Activated naive CD4-positive, alpha-beta T cell treated with anti-CD3 and anti-CD28 coated beads, Interleukin-2, amount 50 U/mL, for 24 hours (primary cell): Measurements from ENCODE around the gene DDT.
"Not testable (repeated sequence)": the region's sequence is repeated elsewhere in the genome, so short reads cannot be mapped to it uniquely, and the experiment has no call there.

Experiments
- H3K27ac Mint-ChIP-seq: one replicate; pipeline ENCODE4 v1.8.0; 2021; ENCODE audit warnings: mild to moderate bottlenecking, mixed read lengths
- H3K27me3 Mint-ChIP-seq: one replicate; pipeline ENCODE4 v1.8.0; 2021; ENCODE audit warnings: mixed read lengths
- H3K36me3 Mint-ChIP-seq: one replicate; pipeline ENCODE4 v1.8.0; 2021; ENCODE audit warnings: mixed read lengths
- H3K4me1 Mint-ChIP-seq: one replicate; pipeline ENCODE4 v1.8.0; 2021; ENCODE audit warnings: mixed read lengths
- H3K4me3 Mint-ChIP-seq: one replicate; pipeline ENCODE4 v1.8.0; 2021; ENCODE audit warnings: mild to moderate bottlenecking, mixed read lengths
- H3K9me3 Mint-ChIP-seq: one replicate; pipeline ENCODE4 v1.8.0; 2021; ENCODE audit warnings: mixed read lengths

Gene DDT

DNA sequence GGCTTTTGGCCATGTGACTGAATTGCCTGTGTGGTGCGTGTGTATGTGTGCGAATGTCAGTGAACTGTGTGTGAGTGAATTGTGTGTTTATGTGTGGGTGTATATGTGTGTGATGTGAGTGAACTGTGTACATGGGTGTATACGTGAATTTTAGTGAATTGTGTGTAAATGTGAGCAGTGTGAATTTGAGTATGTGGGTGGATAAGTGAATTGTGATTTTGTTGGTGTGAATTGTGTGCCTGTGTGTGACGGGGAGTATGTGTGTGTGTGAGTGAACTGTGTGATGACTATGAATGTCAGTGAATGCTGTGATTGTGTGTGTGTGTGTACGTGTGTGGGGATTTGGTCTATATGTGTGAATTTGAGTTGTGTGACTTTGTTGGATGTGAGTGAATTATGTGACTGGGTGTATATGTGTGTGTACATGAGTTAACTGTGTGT is 4.0 kb downstream of the DDT start:
- H3K27me3 Mint-ChIP-seq, result no peaks in the 10 kb centered on the region
- peak overlapping the region; percentile 15 for H3K4me3 Mint-ChIP-seq
- peaks cover 4% of the 10 kb centered on the region for H3K36me3 Mint-ChIP-seq
- H3K27ac Mint-ChIP-seq, result peak overlapping the region; percentile 14
- peaks cover 23% of the 10 kb centered on the region for H3K4me1 Mint-ChIP-seq
- no peaks in the 10 kb centered on the region for H3K9me3 Mint-ChIP-seq

DNA sequence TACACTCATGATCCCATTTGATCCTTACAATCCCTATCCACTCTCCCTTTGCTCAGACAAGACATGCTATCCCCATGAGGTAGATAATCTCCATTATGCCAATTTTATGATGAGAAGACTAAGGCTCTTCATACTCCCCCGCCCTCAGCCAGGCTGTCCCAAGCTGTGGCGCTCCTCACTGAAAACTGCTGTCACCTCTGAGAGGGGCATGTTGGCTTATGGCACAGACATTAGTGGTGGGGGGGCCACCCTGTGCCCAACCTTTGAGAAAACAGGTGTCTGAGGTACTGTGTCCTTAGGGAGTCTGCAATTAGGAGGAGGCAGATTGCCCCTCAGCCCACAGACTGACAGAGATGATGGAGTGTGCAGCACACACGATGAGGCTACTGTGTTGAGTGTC is 5.2 kb downstream of the DDT start:
- Mint-ChIP-seq H3K36me3 (peaks cover 4% of the 10 kb centered on the region), H3K4me3 (peak overlapping the region; percentile 41), H3K27ac (peak overlapping the region; percentile 63), H3K9me3 (no peaks in the 10 kb centered on the region), H3K4me1 (peaks cover 23% of the 10 kb centered on the region), H3K27me3 (no peaks in the 10 kb centered on the region)

GRCh38 chr22:23966568-23966967 is 7.7 kb downstream of the DDT start, which contains the start of gene DDTL:
Gene DDTL (plus strand): TSS chr22:23966888. CDS start chr22:23966915, 27 bp downstream.
- H3K27ac Mint-ChIP-seq, H3K9me3 Mint-ChIP-seq, H3K4me3 Mint-ChIP-seq, H3K27me3 Mint-ChIP-seq, H3K36me3 Mint-ChIP-seq: not testable (repeated sequence)
- H3K4me1 Mint-ChIP-seq, result peaks cover 19% of the 10 kb centered on the region

GRCh38 chr22:23966094-23966493 is 8.1 kb downstream of the DDT start:
- H3K27me3 Mint-ChIP-seq, H3K36me3 Mint-ChIP-seq: not testable (repeated sequence)
- peaks cover 15% of the 10 kb centered on the region for H3K4me1 Mint-ChIP-seq

GRCh38 chr22:23961084-23961771 is 13.0 kb downstream of the DDT start, which contains the start of gene GSTT2B:
Gene GSTT2B (minus strand): TSS chr22:23961195. CDS start chr22:23961131, 64 bp downstream.
- H3K4me3 Mint-ChIP-seq, H3K27me3 Mint-ChIP-seq, H3K27ac Mint-ChIP-seq, H3K36me3 Mint-ChIP-seq, H3K9me3 Mint-ChIP-seq, H3K4me1 Mint-ChIP-seq: not testable (repeated sequence)

More at GRCh38 chr22:23966094-23966493, 8.1 kb downstream of the DDT start:
- H3K9me3 Mint-ChIP-seq, H3K27ac Mint-ChIP-seq, H3K4me3 Mint-ChIP-seq: not testable (repeated sequence)

DNA sequence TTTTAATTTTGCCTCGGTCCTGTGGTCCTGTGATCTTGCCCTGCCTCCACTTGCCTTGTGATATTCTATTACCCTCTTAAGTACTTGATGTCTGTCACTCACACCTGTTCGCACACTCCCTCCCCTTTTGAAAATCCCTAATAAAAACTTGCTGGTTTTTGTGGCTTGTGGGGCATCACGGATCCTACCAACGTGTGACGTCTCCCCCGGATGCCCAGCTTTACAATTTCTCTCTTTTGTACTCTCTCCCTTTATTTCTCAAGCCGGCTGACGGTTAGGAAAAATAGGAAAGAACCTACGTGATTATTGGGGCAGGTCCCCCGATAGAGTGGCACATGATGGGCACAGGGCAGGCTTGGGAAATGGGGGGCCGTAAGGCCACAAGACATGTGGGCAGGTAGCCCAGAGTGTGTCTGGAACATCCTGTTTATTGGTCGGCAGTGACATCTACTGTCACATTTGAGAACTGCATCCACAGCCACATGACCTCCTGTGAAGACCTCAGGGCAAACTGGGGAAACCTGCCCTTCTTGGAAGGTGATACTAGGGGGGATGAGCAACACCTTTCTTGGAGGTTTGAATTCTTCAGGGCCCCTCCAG is 17.8 kb downstream of the DDT start:
- H3K27me3 Mint-ChIP-seq, H3K36me3 Mint-ChIP-seq, H3K4me1 Mint-ChIP-seq, H3K9me3 Mint-ChIP-seq, H3K27ac Mint-ChIP-seq, H3K4me3 Mint-ChIP-seq: not testable (repeated sequence)

- not testable (repeated sequence) for H3K4me1 Mint-ChIP-seq, H3K27ac Mint-ChIP-seq, H3K9me3 Mint-ChIP-seq, H3K4me3 Mint-ChIP-seq, H3K27me3 Mint-ChIP-seq, H3K36me3 Mint-ChIP-seq
Observed at GRCh38 chr22:23955886-23956285, 18.4 kb downstream of the DDT start.

DNA sequence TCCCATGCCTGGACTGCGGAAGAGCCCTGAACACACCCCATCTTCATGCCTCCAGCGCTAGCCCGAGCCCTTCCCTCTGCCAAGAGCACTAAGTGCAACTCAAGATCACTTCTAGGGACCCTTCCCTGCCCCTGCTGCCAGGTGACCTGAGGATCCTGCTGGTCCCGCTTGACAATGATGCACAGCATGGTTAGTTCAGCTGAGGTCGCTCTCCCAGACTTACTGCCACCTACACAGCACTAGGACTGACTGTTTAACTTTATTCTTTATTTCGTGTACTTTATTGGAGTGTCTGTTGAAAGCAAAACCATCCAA is 19.3 kb downstream of the DDT start:
- not testable (repeated sequence) for H3K36me3 Mint-ChIP-seq, H3K27ac Mint-ChIP-seq, H3K9me3 Mint-ChIP-seq, H3K27me3 Mint-ChIP-seq, H3K4me3 Mint-ChIP-seq, H3K4me1 Mint-ChIP-seq

GRCh38 chr22:23954193-23954990 is 19.8 kb downstream of the DDT start:
- not testable (repeated sequence) for H3K9me3 Mint-ChIP-seq, H3K27me3 Mint-ChIP-seq, H3K4me1 Mint-ChIP-seq, H3K27ac Mint-ChIP-seq, H3K36me3 Mint-ChIP-seq, H3K4me3 Mint-ChIP-seq

DNA sequence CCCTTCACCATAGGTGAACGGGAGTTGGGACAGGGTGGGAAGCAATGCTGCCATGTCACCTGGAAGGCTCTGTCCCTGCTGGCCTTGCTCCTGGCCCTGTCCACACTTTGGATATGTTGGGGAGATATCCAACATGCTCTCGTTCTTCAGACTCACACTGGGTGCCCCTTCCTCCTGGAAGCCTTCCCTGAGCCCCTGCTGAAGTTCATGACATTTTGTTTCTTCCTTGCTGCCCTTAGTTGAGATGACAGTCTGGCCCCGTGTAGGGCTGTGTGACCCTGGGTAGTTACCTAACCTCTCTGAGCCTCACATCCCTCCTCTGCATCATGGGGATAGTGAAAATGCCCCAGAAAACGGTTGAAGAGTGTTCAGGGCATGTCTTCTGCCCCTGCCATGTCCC is 20.8 kb downstream of the DDT start:
- not testable (repeated sequence) for H3K27ac Mint-ChIP-seq, H3K36me3 Mint-ChIP-seq, H3K9me3 Mint-ChIP-seq, H3K4me1 Mint-ChIP-seq, H3K4me3 Mint-ChIP-seq, H3K27me3 Mint-ChIP-seq

GRCh38 chr22:23952794-23953405 is 21.3 kb downstream of the DDT start:
- H3K27ac Mint-ChIP-seq, H3K36me3 Mint-ChIP-seq, H3K27me3 Mint-ChIP-seq, H3K4me1 Mint-ChIP-seq, H3K9me3 Mint-ChIP-seq, H3K4me3 Mint-ChIP-seq: not testable (repeated sequence)

DNA sequence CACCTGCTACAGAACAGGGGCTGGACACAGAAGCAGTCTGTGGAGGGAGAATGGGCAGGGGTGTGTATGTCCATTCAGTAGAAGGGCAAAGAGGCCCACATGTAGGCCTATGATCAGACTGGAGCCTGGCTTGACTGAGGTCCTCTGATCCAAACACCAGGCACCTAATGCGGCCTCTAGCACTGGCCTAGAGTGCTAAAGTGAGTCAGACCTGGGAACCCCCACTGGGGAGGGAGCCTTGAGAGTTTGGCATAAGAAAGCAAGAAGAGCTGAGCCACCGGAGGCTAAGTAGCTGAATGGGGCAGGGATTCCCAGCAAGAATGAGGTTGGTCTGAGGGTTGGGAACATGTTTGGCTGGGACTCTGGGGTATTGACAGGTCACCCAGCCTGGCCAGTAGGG is 22.9 kb downstream of the DDT start:
- not testable (repeated sequence) for H3K27me3 Mint-ChIP-seq, H3K4me3 Mint-ChIP-seq, H3K27ac Mint-ChIP-seq, H3K4me1 Mint-ChIP-seq, H3K9me3 Mint-ChIP-seq, H3K36me3 Mint-ChIP-seq

GRCh38 chr22:23949764-23950163 is 24.5 kb downstream of the DDT start:
- not testable (repeated sequence) for H3K9me3 Mint-ChIP-seq, H3K4me1 Mint-ChIP-seq, H3K36me3 Mint-ChIP-seq, H3K27me3 Mint-ChIP-seq, H3K27ac Mint-ChIP-seq, H3K4me3 Mint-ChIP-seq

DNA sequence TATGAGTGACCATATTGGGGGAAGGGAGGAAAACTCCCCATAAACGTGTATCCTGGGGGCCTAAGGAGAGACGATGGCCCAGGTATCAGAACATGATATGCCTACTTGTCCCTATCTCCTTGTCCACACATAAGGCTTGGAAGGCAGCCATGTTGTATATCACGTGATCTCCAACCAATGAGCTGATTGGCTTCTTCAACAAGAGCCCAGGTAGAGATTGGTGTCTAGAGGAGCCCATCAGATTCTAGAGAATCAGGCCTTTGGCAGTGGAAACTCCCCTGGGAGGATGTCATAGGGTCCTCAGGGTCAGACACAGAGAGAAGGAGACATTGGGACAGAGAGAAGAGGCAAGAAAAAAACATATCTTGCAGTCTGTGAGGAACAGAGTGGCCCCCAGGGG is 26.9 kb downstream of the DDT start:
- not testable (repeated sequence) for H3K36me3 Mint-ChIP-seq, H3K4me1 Mint-ChIP-seq, H3K9me3 Mint-ChIP-seq, H3K27ac Mint-ChIP-seq, H3K27me3 Mint-ChIP-seq, H3K4me3 Mint-ChIP-seq

GRCh38 chr22:23940166-23940565 is 34.1 kb downstream of the DDT start:
- H3K36me3 Mint-ChIP-seq, H3K4me1 Mint-ChIP-seq, H3K27me3 Mint-ChIP-seq, H3K27ac Mint-ChIP-seq, H3K9me3 Mint-ChIP-seq, H3K4me3 Mint-ChIP-seq: not testable (repeated sequence)

DNA sequence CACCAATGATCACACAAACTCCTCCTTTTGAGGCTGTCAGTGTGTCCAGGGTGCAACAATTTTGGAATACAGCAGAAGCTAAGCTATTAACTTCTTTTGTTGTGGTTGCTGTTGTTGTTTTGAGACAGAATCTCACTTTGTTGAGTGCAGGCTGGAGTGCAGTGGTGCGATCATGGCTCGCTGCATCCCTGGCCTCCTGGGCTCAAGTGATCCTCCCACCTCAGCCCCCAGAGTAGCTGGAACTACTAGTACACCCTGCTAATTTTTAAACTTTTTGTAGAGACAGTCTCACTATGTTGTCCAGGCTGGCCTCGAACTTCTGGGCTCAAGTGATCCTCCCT is 35.3 kb downstream of the DDT start:
- Mint-ChIP-seq H3K9me3 (no peaks in the 10 kb centered on the region), H3K36me3 (no peaks in the 10 kb centered on the region), H3K4me3 (no peak overlapping the region), H3K27ac (no peak overlapping the region), H3K27me3 (no peaks in the 10 kb centered on the region), H3K4me1 (no peaks in the 10 kb centered on the region)
